NOMO-1 treated with DMSO at 0.1 percent for 48 hours (cell line): Measurements from ENCODE around the gene INTS6.

Experiments used
- DNase-seq: peaks from one replicate; lab custom pipeline; 2025; ENCODE audit not compliant: unreplicated experiment; lab: John Stamatoyannopoulos, UW

The INTS6 gene

GRCh38 chr13:51322826-51323225 lies 130.0 kb downstream of the INTS6 start:
- no peak for DNase-seq

- DNase-seq = no peak
These were observed 131.0 kb downstream of the INTS6 start for GRCh38 chr13:51321836-51322235.

DNA sequence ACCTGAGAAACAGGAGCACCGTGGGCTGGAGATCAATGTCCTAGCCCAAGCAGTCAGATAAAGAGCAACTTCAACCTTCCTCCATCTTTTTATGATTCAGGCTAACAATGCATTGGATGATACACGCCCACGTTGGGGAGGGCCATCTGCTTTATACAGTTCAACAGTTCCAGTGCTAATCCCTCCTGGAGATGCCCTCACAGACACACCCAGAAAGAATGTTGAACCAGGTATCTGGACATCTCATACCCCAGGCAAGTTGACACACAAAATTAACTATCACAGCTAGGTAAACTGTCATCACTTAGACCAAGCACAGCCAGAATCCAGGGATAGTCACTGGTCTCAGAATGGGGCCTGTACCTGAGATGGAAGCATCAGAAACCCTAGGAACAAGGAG lies 134.0 kb downstream of the INTS6 start:
- DNase-seq = no peak

DNA sequence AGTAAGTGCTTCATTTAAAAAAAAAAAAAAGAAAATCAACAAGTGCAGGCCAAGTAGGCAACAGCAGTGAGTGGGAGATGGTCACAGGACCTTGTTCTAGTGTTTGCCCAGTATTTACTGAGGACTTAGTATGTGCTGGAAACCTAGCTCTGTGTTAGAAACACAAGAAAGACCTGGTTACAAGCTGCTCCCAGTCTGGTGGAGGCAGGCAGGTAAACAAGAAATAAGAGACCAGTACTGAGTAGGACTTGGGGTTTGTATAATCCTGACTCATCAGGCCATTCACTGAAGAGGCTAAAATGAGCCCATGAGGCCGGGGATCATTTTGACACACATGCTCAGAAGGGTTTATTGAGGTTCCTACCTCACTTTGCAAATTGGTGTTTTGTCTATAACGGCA lies 134.8 kb downstream of the INTS6 start:
- no peak for DNase-seq

DNA sequence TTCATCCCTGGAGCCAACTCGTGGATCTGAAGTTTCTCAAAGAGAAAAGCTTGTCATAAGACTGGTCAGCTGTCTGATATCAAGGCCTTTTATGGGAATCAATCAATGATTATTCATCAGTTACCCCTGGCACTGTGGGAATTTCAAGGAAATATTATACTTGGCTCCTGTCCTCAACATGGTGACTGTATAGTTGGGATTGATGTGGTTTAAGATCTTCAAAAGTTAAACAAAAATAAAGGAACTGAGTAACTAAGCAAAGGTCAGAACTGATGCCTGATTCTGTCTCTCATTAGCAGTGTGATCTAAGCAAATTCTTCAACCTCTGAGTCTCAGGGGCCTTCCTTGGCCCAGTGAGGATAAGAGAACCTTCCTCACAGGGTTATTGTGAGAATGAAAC lies 135.6 kb downstream of the INTS6 start:
- DNase-seq = no peak

DNA sequence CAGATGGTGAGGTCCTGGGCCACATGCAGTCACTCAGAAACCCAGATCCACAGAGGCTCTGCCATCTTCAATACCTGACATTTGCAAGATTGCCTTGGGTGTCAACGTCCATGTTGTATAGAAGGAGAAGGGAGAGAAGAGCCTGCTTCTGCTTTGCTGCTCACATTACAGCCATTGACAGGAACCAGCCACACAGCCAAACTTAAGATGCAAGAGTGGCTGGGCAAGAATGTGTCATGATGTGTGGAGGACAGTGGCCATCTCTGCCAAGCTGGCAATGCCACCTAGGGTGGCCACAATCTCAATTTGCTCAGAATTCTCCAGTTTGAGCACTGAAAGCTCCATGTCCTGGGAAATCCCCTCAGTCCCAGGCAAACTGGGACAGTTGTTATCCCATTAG lies 139.2 kb downstream of the INTS6 start:
- no peak for DNase-seq

GRCh38 chr13:51311957-51312520 lies 140.8 kb downstream of the INTS6 start:
- DNase-seq = no peak
